OCI-LY3 (cell line): Measurements from ENCODE around the gene LGR4.

ENCODE experiments used
- H2AFZ ChIP-seq: fragments of 200-600, 300-600 bp; shearing (Covaris generic); 2 replicates; pipeline ENCODE4 v1.6.0; 2014; ENCODE audit warnings: antibody characterized with exemption, low read depth, low read length
- H3K27ac ChIP-seq: fragments of 200-600, 300-600 bp; sonication (generic); 2 replicates; pipeline ENCODE4 v1.5.1; 2014; ENCODE audit warnings: mild to moderate bottlenecking, low read length, moderate library complexity, mixed read lengths
- H3K27me3 ChIP-seq: fragments of 200-600, 300-600 bp; sonication (generic); 2 replicates; pipeline ENCODE4 v1.6.1; 2014; ENCODE audit warnings: low read depth, low read length, mixed read lengths
- H3K36me3 ChIP-seq: fragments of 200-600, 300-600 bp; sonication (generic); replicated peaks from 2 replicates; pipeline ENCODE3; 2014; ENCODE audit warnings: low read depth, low read length, mixed read lengths
- H3K4me1 ChIP-seq: fragments of 300-600, 200-600 bp; sonication (generic); 2 replicates; pipeline ENCODE4 v1.6.1; 2014; ENCODE audit warnings: low read length, mixed read lengths
- H3K4me2 ChIP-seq: fragments of 200-600, 300-600 bp; sonication (generic); 2 replicates; pipeline ENCODE4 v1.6.1; 2014; ENCODE audit warnings: low read length, mixed read lengths
- H3K4me3 ChIP-seq: fragments of 300-600, 200-600 bp; sonication (generic); 2 replicates; pipeline ENCODE4 v1.5.1; 2014; ENCODE audit warnings: antibody characterized with exemption, mild to moderate bottlenecking, low read length, moderate library complexity
- H3K79me2 ChIP-seq: fragments of 300-600, 200-600 bp; shearing (Covaris generic); 2 replicates; pipeline ENCODE4 v1.6.1; 2014; ENCODE audit warnings: mild to moderate bottlenecking, low read length, mixed read lengths
- H3K9ac ChIP-seq: fragments of 300-600, 200-600 bp; shearing (Covaris generic); 2 replicates; pipeline ENCODE4 v1.6.0; 2014; ENCODE audit warnings: mild to moderate bottlenecking, low read length, moderate library complexity
- H3K9me3 ChIP-seq: fragments of 200-600, 300-600 bp; shearing (Covaris generic); 2 replicates; pipeline ENCODE4 v1.6.1; 2014; ENCODE audit warnings: low read length, mixed read lengths; ENCODE audit not compliant: insufficient read depth
- H4K20me1 ChIP-seq: fragments of 200-600, 300-600 bp; sonication (generic); 2 replicates; pipeline ENCODE4 v1.6.1; 2016; ENCODE audit warnings: low read length, mixed read lengths; ENCODE audit not compliant: insufficient read depth
- EZH2phosphoT487 ChIP-seq: fragments of 200-600 bp; shearing (Covaris generic); IDR thresholded peaks from 2 replicates; pipeline ENCODE4 v1.6.1; 2018; ENCODE audit warnings: antibody characterized with exemption, mixed run types, low read depth
- TF ChIP-seq, protein P1 (sequence below): fragments of 200-600, 300-600 bp; sonication (generic); IDR thresholded peaks from 2 replicates; pipeline ENCODE4 v1.5.1; 2014; ENCODE audit warnings: antibody characterized with exemption, low read length, low read depth

The LGR4 gene

DNA sequence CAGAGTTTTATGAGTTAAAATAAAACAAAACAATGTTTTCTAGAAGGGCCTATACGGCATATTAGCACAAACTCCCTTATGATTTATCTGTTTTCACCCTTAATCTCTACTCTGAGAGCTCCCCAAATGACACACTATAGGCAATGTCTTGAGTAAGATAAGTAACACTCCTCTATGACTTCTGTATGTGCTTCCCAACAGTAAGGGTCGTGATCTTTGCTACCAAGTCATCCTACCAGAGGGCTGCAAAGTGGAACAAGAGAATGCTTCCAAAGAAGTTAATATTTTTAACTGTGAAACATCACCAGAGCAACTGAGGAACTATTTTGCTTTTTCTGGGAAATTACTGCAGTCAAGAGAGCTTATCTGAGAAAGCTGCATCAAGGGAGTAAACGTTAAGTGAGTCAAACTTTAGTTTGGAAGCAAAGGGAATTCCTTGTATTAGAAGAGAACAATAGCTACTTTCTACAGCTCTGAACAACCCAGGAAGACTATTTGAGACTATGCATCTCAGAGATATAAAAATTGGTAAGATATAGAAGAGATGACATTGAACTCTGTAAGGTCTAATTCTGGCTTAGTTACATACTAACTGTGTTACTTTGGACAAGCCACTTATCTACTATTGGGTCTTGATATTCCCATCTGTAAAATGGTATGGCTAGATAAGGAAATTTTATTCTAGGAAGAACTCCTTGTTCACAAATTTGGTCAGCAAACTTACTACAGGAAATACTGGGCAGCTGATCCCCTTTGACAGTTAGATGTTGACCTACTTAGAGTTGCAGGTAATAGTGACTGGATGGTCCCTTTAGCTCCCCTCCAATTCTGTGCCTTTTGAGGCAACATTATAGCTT, 65.9 kb downstream of the LGR4 start:
- Histone ChIP-seq H3K4me1 (no peaks in the 10 kb centered on the region), H3K9ac (no peak overlapping the region), H3K4me2 (no peak overlapping the region), H2AFZ (no peak overlapping the region), H4K20me1 (no peaks in the 10 kb centered on the region), H3K9me3 (no peaks in the 10 kb centered on the region), H3K4me3 (no peak overlapping the region), H3K27ac (no peak overlapping the region), H3K27me3 (no peaks in the 10 kb centered on the region), H3K79me2 (no peaks in the 10 kb centered on the region), H3K36me3 (no peaks in the 10 kb centered on the region)
- TF ChIP-seq, protein P1, sequence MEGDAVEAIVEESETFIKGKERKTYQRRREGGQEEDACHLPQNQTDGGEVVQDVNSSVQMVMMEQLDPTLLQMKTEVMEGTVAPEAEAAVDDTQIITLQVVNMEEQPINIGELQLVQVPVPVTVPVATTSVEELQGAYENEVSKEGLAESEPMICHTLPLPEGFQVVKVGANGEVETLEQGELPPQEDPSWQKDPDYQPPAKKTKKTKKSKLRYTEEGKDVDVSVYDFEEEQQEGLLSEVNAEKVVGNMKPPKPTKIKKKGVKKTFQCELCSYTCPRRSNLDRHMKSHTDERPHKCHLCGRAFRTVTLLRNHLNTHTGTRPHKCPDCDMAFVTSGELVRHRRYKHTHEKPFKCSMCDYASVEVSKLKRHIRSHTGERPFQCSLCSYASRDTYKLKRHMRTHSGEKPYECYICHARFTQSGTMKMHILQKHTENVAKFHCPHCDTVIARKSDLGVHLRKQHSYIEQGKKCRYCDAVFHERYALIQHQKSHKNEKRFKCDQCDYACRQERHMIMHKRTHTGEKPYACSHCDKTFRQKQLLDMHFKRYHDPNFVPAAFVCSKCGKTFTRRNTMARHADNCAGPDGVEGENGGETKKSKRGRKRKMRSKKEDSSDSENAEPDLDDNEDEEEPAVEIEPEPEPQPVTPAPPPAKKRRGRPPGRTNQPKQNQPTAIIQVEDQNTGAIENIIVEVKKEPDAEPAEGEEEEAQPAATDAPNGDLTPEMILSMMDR, result no peak
- TF ChIP-seq EZH2phosphoT487, result no peak

GRCh38 chr11:27405134-27405533, 67.5 kb downstream of the LGR4 start:
- no peak overlapping the region for H3K4me2 ChIP-seq
- H3K4me3 ChIP-seq, result no peak overlapping the region
- H3K9me3 ChIP-seq, result no peaks in the 10 kb centered on the region
- TF ChIP-seq EZH2phosphoT487, result no peak
- TF ChIP-seq, protein P1, result no peak
- no peaks in the 10 kb centered on the region for H4K20me1 ChIP-seq
- no peak overlapping the region for H3K27ac ChIP-seq
- H3K4me1 ChIP-seq, result no peaks in the 10 kb centered on the region
- no peak overlapping the region for H2AFZ ChIP-seq
- no peak overlapping the region for H3K9ac ChIP-seq
- no peaks in the 10 kb centered on the region for H3K79me2 ChIP-seq
- no peaks in the 10 kb centered on the region for H3K36me3 ChIP-seq
- no peaks in the 10 kb centered on the region for H3K27me3 ChIP-seq

GRCh38 chr11:27404427-27404826, 68.2 kb downstream of the LGR4 start:
- Histone ChIP-seq H3K4me3 (no peak overlapping the region), H3K9ac (no peak overlapping the region), H4K20me1 (no peaks in the 10 kb centered on the region), H3K9me3 (no peaks in the 10 kb centered on the region), H3K27ac (no peak overlapping the region), H2AFZ (no peak overlapping the region), H3K36me3 (no peaks in the 10 kb centered on the region), H3K4me2 (no peak overlapping the region), H3K27me3 (no peaks in the 10 kb centered on the region), H3K4me1 (no peaks in the 10 kb centered on the region), H3K79me2 (no peaks in the 10 kb centered on the region)
- TF ChIP-seq, protein P1, result no peak
- TF ChIP-seq EZH2phosphoT487, result no peak

DNA sequence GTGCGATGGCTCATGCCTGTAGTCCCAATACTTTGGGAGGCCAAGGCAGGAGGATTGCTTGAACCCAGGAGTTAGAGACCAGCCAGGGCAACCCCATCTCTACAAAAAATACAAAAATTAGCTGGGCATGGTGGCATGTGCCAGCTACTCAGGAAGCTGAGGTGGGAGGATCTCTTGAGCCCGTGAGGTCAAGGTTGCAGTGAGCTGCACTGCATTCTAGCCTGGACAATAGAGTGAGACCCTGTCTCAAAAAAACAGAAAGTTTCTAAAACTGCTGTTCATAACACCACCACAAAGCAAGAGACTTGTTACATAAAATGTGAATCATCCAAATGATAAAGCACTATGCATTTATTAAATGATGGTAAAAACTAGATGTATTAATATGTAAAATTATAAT, 69.4 kb downstream of the LGR4 start:
- Histone ChIP-seq H3K4me3 (no peak overlapping the region), H4K20me1 (no peaks in the 10 kb centered on the region), H3K9ac (no peak overlapping the region), H3K79me2 (no peaks in the 10 kb centered on the region), H3K36me3 (no peaks in the 10 kb centered on the region), H3K4me2 (no peak overlapping the region), H2AFZ (no peak overlapping the region), H3K4me1 (no peaks in the 10 kb centered on the region), H3K9me3 (no peaks in the 10 kb centered on the region), H3K27me3 (no peaks in the 10 kb centered on the region), H3K27ac (no peak overlapping the region)
- TF ChIP-seq, protein P1, result no peak
- no peak for TF ChIP-seq EZH2phosphoT487
